Measurements from ENCODE around the gene RBM12.

- TF ChIP-seq TCF7L2 (IDR thresholded peaks at IDR 0.05; ENCODE audit: borderline replicate concordance, low read depth, low read length), result no peak
- no peak for TF ChIP-seq CTCF (tag by site-specific recombination; IDR thresholded peaks at IDR 0.05)
- no peak for TF ChIP-seq BCL11A (tag by site-specific recombination; IDR thresholded peaks at IDR 0.05; ENCODE audit: low read depth)
- no peak for TF ChIP-seq MZF1 (tag by site-specific recombination; IDR thresholded peaks at IDR 0.05; ENCODE audit: borderline replicate concordance)
- TF ChIP-seq ATF2 (tag by site-specific recombination; IDR thresholded peaks at IDR 0.05; ENCODE audit: low read depth), result no peak
- TF ChIP-seq SETDB1 (IDR thresholded peaks at IDR 0.05; ENCODE audit: insufficient read length, low read length), result no peak
- TF ChIP-seq ZNF621 (tag by site-specific recombination; IDR thresholded peaks at IDR 0.05), result no peak
- TF ChIP-seq ZNF529 (tag by site-specific recombination; IDR thresholded peaks at IDR 0.05; ENCODE audit: insufficient replicate concordance), result no peak
- no peak for TF ChIP-seq ZEB2 (tag by site-specific recombination; IDR thresholded peaks at IDR 0.05)
- TF ChIP-seq ZNF138 (tag by site-specific recombination; IDR thresholded peaks at IDR 0.05; ENCODE audit: borderline replicate concordance), result no peak
Observed at GRCh38 chr20:35698298-35699126, 33.8 kb upstream of the RBM12 start.

Data from HEK293 (cell line).